HL-60 (cell line): Measurements from ENCODE around the gene MTMR3.

Source experiments
- GABPA ChIP-seq: IDR thresholded peaks from 2 replicates; pipeline ENCODE4 v1.6.1; 2012; ENCODE audit warnings: low read depth
- POLR2AphosphoS5 ChIP-seq: IDR thresholded peaks from 2 replicates; pipeline ENCODE4 v1.6.1; 2012; ENCODE audit warnings: low read depth
- SPI1 ChIP-seq: IDR thresholded peaks from 2 replicates; pipeline ENCODE4 v1.6.1; 2012; ENCODE audit warnings: low read depth, mild to moderate bottlenecking, borderline replicate concordance
- TF ChIP-seq, protein P1 (sequence below): IDR thresholded peaks from one replicate; pipeline ENCODE4 v1.5.1; 2011; ENCODE audit warnings: low read length, control low read depth, inconsistent platforms; ENCODE audit not compliant: insufficient read depth
- TF ChIP-seq, protein P2 (sequence below): IDR thresholded peaks from 2 replicates; pipeline ENCODE4 v1.6.1; 2012; ENCODE audit warnings: low read depth; ENCODE audit not compliant: insufficient replicate concordance

DNA sequence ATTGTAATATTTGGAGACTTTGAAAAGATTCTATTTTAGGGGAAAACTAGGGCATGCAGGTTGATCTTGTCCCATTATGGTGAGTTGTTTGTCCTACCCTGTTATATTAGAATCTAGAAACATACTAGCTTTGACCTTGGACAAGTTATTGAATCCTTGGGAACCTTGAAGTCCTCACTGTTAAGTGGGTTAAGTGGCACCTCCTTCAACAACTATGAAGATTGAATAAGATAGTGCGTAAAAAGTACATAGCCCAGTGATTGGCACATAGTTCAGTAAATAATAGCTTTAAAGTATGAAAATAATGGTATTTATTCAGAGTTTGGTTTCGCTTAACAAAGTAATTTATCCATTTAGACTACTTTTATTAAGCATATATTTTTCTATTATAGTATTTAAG lies 51.6 kb downstream of the MTMR3 start:
- TF ChIP-seq, protein P1, sequence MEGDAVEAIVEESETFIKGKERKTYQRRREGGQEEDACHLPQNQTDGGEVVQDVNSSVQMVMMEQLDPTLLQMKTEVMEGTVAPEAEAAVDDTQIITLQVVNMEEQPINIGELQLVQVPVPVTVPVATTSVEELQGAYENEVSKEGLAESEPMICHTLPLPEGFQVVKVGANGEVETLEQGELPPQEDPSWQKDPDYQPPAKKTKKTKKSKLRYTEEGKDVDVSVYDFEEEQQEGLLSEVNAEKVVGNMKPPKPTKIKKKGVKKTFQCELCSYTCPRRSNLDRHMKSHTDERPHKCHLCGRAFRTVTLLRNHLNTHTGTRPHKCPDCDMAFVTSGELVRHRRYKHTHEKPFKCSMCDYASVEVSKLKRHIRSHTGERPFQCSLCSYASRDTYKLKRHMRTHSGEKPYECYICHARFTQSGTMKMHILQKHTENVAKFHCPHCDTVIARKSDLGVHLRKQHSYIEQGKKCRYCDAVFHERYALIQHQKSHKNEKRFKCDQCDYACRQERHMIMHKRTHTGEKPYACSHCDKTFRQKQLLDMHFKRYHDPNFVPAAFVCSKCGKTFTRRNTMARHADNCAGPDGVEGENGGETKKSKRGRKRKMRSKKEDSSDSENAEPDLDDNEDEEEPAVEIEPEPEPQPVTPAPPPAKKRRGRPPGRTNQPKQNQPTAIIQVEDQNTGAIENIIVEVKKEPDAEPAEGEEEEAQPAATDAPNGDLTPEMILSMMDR, result no peak
- TF ChIP-seq, protein P2, sequence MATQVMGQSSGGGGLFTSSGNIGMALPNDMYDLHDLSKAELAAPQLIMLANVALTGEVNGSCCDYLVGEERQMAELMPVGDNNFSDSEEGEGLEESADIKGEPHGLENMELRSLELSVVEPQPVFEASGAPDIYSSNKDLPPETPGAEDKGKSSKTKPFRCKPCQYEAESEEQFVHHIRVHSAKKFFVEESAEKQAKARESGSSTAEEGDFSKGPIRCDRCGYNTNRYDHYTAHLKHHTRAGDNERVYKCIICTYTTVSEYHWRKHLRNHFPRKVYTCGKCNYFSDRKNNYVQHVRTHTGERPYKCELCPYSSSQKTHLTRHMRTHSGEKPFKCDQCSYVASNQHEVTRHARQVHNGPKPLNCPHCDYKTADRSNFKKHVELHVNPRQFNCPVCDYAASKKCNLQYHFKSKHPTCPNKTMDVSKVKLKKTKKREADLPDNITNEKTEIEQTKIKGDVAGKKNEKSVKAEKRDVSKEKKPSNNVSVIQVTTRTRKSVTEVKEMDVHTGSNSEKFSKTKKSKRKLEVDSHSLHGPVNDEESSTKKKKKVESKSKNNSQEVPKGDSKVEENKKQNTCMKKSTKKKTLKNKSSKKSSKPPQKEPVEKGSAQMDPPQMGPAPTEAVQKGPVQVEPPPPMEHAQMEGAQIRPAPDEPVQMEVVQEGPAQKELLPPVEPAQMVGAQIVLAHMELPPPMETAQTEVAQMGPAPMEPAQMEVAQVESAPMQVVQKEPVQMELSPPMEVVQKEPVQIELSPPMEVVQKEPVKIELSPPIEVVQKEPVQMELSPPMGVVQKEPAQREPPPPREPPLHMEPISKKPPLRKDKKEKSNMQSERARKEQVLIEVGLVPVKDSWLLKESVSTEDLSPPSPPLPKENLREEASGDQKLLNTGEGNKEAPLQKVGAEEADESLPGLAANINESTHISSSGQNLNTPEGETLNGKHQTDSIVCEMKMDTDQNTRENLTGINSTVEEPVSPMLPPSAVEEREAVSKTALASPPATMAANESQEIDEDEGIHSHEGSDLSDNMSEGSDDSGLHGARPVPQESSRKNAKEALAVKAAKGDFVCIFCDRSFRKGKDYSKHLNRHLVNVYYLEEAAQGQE, result no peak
- TF ChIP-seq GABPA (no peak), POLR2AphosphoS5 (no peak), SPI1 (no peak)
